PC-9 (cell line): ENCODE measurements around the gene EIF4A3.

ENCODE experiments used
- EZH2 ChIP-seq: fragments of 200-600 bp; sonication (generic); IDR thresholded peaks from 2 replicates; pipeline ENCODE4 v1.8.0; 2017; ENCODE audit warnings: antibody characterized with exemption, low read depth
- TF ChIP-seq, protein P1 (sequence below): fragments of 200-600 bp; sonication (generic); conservative IDR thresholded peaks from 2 replicates; pipeline ENCODE4 v1.6.1; 2017; ENCODE audit warnings: mixed run types, antibody characterized with exemption, mild to moderate bottlenecking, moderate library complexity

DNA sequence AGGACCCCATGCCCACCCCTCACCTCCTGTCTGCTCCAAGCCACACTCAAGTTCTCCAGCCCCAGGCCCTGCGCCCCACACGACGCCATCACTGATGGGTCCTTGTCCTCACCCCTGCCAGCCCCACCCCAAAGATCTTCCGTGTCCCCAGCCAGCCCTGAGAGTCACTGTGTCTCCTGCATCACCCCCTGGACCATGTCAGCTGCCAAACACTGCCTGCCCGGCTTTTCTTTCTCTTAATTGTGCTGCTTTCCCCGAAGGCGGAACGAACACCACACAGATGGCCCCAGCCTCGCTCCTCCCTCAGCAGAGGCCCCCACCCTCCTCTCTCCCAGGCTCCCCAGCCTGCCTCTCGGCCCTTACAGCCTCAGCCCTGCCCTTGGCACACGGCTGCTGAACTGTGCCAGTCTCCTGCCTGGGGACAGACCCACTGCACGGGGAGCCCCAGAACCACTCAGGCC, 50.3 kb downstream of the EIF4A3 start:
- TF ChIP-seq, protein P1, sequence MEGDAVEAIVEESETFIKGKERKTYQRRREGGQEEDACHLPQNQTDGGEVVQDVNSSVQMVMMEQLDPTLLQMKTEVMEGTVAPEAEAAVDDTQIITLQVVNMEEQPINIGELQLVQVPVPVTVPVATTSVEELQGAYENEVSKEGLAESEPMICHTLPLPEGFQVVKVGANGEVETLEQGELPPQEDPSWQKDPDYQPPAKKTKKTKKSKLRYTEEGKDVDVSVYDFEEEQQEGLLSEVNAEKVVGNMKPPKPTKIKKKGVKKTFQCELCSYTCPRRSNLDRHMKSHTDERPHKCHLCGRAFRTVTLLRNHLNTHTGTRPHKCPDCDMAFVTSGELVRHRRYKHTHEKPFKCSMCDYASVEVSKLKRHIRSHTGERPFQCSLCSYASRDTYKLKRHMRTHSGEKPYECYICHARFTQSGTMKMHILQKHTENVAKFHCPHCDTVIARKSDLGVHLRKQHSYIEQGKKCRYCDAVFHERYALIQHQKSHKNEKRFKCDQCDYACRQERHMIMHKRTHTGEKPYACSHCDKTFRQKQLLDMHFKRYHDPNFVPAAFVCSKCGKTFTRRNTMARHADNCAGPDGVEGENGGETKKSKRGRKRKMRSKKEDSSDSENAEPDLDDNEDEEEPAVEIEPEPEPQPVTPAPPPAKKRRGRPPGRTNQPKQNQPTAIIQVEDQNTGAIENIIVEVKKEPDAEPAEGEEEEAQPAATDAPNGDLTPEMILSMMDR, result no peak
- TF ChIP-seq EZH2, result no peak
